Calu3 (cell line): ENCODE measurements around the gene MEF2A. TPM values are rescaled to one million over a fixed set of nuclear protein-coding genes. Genes with fewer than 3 reads are reported as not detected.
"Not testable (repeated sequence)": the region's sequence is repeated elsewhere in the genome, so short reads cannot be mapped to it uniquely, and the experiment has no call there.

ENCODE experiments used
- Bru-seq: library from RNA; stranded (reverse); fragments of 400-500 nt; gene quantifications from one replicate; lab custom pipeline; 2021; lab: Mats Ljungman, UMichigan
- BruChase-seq, 2 experiments: library from RNA; stranded (reverse); fragments of 400-500 nt; gene quantifications; one replicate each; lab custom pipeline; 2021; lab: Mats Ljungman, UMichigan
- BruUV-seq: library from RNA; stranded (reverse); fragments of 400-500 nt; replicated peaks from 2 replicates; lab custom pipeline; 2021; lab: Mats Ljungman, UMichigan
- CTCF ChIA-PET: fragments of 300-600 bp; sonication (Branson Sonifier 250); formaldehyde crosslinking; loops from one replicate; lab custom pipeline; 2022; ENCODE audit warnings: antibody characterized with exemption; lab: Charles Lee
- DNase-seq: peaks from one replicate; pipeline ENCODE4 v3.0.0; 2022
- H3K27ac Mint-ChIP-seq: one replicate; pipeline ENCODE4 v1.8.0; 2022; ENCODE audit warnings: mixed read lengths; ENCODE audit not compliant: unreplicated experiment
- H3K27me3 Mint-ChIP-seq: one replicate; pipeline ENCODE4 v1.8.0; 2022; ENCODE audit warnings: mixed read lengths; ENCODE audit not compliant: unreplicated experiment
- H3K36me3 Mint-ChIP-seq: one replicate; pipeline ENCODE4 v1.8.0; 2022; ENCODE audit warnings: mild to moderate bottlenecking, moderate library complexity, mixed read lengths; ENCODE audit not compliant: insufficient read depth, unreplicated experiment
- H3K4me1 Mint-ChIP-seq: one replicate; pipeline ENCODE4 v1.8.0; 2022; ENCODE audit warnings: mild to moderate bottlenecking, low read depth, mixed read lengths; ENCODE audit not compliant: unreplicated experiment
- H3K4me3 Mint-ChIP-seq: one replicate; pipeline ENCODE4 v1.8.0; 2022; ENCODE audit warnings: mild to moderate bottlenecking, low read depth, moderate library complexity, mixed read lengths; ENCODE audit not compliant: unreplicated experiment
- H3K9me3 Mint-ChIP-seq: one replicate; pipeline ENCODE4 v1.8.0; 2022; ENCODE audit warnings: low read depth, mixed read lengths; ENCODE audit not compliant: unreplicated experiment
- intact Hi-C: fragments of 100-400 bp; cut with micrococcal nuclease; formaldehyde crosslinking; loops from one replicate; pipeline ENCODE4 v1.10.0; 2022; ENCODE audit not compliant: unreplicated experiment
- long read RNA-seq: library from polyadenylated mRNA; stranded (forward); transcript quantifications from one replicate; pipeline ENCODE4 v2.0.0, GENCODE V29; 2022
- total RNA-seq: library from RNA; stranded (reverse); gene quantifications from 2 replicates; pipeline ENCODE4 v1.2.3, GENCODE V29; 2022
- TF ChIP-seq, protein P1 (sequence below): fragments of 200-600 bp; IDR thresholded peaks from one replicate; pipeline ENCODE4 v1.8.0; 2022; ENCODE audit warnings: antibody characterized with exemption; ENCODE audit not compliant: unreplicated experiment

Gene MEF2A
- 33.6 and 35.0 TPM in 2 replicates for total RNA-seq
- percentile 89 among the genes with signal in this experiment for Bru-seq, nascent RNA
- BruChase-seq, experiment 1, labeled RNA remaining after a 6-hour chase = percentile 74 among the genes with signal in this experiment
- BruChase-seq, experiment 2, labeled RNA remaining after a 2-hour chase = percentile 78 among the genes with signal in this experiment
- long read RNA-seq, full-length matches to known transcripts = 13 of 29 reads
- long read RNA-seq, partial matches to known transcripts = 2 of 29 reads
- long read RNA-seq, other reads (novel, unspliced or antisense) = 14 of 29 reads

GRCh38 chr15:99565299-99566156 lies at the start of gene MEF2A:
Gene MEF2A, plus strand, starts transcription at chr15:99565984. Its CDS starts 67,136 bp downstream, at chr15:99633120.
- BruUV-seq = no TSS peak
- DNase-seq = peak; percentile 97
- peak within 1 kb of the TSS; percentile 93 for H3K4me3 Mint-ChIP-seq
- H3K36me3 Mint-ChIP-seq = peaks cover 28% of the 10 kb centered on the region
- peaks cover 39% of the 10 kb centered on the region for H3K27me3 Mint-ChIP-seq
- intact Hi-C loops = loop anchor here (5.0 kb wide), 3 partner anchors 47 to 278 kb away; no protein-coding TSS in a partner anchor
- peaks cover 16% of the 10 kb centered on the region for H3K4me1 Mint-ChIP-seq
- TF ChIP-seq, protein P1, sequence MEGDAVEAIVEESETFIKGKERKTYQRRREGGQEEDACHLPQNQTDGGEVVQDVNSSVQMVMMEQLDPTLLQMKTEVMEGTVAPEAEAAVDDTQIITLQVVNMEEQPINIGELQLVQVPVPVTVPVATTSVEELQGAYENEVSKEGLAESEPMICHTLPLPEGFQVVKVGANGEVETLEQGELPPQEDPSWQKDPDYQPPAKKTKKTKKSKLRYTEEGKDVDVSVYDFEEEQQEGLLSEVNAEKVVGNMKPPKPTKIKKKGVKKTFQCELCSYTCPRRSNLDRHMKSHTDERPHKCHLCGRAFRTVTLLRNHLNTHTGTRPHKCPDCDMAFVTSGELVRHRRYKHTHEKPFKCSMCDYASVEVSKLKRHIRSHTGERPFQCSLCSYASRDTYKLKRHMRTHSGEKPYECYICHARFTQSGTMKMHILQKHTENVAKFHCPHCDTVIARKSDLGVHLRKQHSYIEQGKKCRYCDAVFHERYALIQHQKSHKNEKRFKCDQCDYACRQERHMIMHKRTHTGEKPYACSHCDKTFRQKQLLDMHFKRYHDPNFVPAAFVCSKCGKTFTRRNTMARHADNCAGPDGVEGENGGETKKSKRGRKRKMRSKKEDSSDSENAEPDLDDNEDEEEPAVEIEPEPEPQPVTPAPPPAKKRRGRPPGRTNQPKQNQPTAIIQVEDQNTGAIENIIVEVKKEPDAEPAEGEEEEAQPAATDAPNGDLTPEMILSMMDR = no peak
- H3K27ac Mint-ChIP-seq = peak within 1 kb of the TSS; percentile 97
- CTCF ChIA-PET = interaction anchor here (0.7 to 3.7 kb wide), 3 partner anchors 31 to 139 kb away, joined by 3 to 22 read pairs (median 4); no protein-coding TSS in a partner anchor
- H3K9me3 Mint-ChIP-seq = no peaks in the 10 kb centered on the region

DNA sequence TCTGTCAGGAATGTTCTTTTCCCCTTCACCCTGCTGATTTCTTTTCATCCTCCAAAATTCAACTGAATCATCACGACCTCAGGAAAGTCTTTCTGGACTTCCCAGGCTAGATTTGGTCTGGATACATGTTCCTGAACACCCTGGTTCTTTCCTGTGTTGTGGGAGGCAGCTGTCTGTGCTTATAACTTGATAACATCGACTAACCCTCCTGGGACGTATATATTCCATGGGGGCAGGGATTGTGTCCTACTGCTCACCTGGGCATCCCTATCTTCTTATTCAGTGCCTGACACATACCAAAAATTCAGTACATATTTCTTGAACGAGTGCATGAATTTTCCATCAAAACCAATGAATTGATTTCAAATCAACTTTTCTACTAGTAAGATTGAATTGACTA lies 47.6 kb upstream of the MEF2A start:
- CTCF ChIA-PET = no interaction called here
- H3K4me1 Mint-ChIP-seq = no peaks in the 10 kb centered on the region
- no peak for DNase-seq
- H3K27ac Mint-ChIP-seq = no peak overlapping the region
- H3K27me3 Mint-ChIP-seq = no peaks in the 10 kb centered on the region
- TF ChIP-seq, protein P1 = no peak
- BruUV-seq = no TSS peak
- H3K36me3 Mint-ChIP-seq = no peaks in the 10 kb centered on the region
- intact Hi-C loops = no loop called here
- no peak overlapping the region for H3K4me3 Mint-ChIP-seq
- H3K9me3 Mint-ChIP-seq = no peaks in the 10 kb centered on the region

DNA sequence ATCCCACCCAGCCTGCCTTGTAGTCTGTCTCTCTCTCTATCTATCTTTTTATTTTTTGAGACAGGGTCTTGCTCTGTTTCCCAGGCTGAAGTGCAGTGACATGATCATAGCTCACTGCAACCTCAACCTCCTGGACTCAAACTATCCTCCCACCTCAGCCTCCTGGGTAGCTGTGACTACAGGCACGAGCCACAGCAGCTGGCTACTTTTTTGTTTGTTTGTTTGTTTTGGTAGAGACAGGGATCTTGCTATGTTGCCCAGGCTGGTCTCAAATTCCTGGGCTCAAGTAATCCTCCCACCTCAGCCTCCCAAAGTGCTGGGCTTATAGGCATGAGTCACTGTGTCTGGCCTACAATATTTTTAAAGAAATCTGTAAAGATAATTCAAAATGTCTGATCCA lies 46.4 kb upstream of the MEF2A start:
- CTCF ChIA-PET, BruUV-seq, H3K36me3 Mint-ChIP-seq, H3K27ac Mint-ChIP-seq, H3K9me3 Mint-ChIP-seq, H3K27me3 Mint-ChIP-seq, intact Hi-C loops, H3K4me1 Mint-ChIP-seq, H3K4me3 Mint-ChIP-seq, DNase-seq: not testable (repeated sequence)

- Mint-ChIP-seq H3K27ac (no peak overlapping the region), H3K9me3 (no peaks in the 10 kb centered on the region), H3K36me3 (no peaks in the 10 kb centered on the region), H3K4me3 (no peak overlapping the region), H3K27me3 (no peaks in the 10 kb centered on the region), H3K4me1 (no peaks in the 10 kb centered on the region)
- intact Hi-C loops = no loop called here
- DNase-seq = no peak
- CTCF ChIA-PET = no interaction called here
- TF ChIP-seq, protein P1 = no peak
- no TSS peak for BruUV-seq
Measured at GRCh38 chr15:99522288-99522687, 43.5 kb upstream of the MEF2A start.
